Aorta (tissue), 5 donors: Measurements from ENCODE around the gene OR1C1. TPM values are rescaled to one million over a fixed set of nuclear protein-coding genes. Genes with fewer than 3 reads are reported as not detected.
"Not testable (repeated sequence)": the region's sequence is repeated elsewhere in the genome, so short reads cannot be mapped to it uniquely, and the experiment has no call there.

Source experiments
- ATAC-seq: fragments of 200-7000 bp; cut with Tn5 transposase; one replicate; pipeline ENCODE4 v1.9.1; 2022; ENCODE audit warnings: moderate library complexity; ENCODE audit not compliant: low FRiP score
- DNase-seq, 2 donors: peaks; one replicate each; pipeline ENCODE4 v3.0.0-alpha.2; 2020
- H3K27ac ChIP-seq, 2 donors: one replicate each; pipeline ENCODE4 v1.5.1; 2013; ENCODE audit warnings: low read length in 2 of 2, mild to moderate bottlenecking in 2 of 2, moderate library complexity in 2 of 2, control low read depth in 1 of 2, inconsistent platforms in 1 of 2, low read depth in 1 of 2
- H3K27me3 ChIP-seq, 2 donors: one replicate each; pipeline ENCODE4 v1.6.1; 2013; ENCODE audit warnings: control low read depth in 1 of 2, low read length in 1 of 2, mild to moderate bottlenecking in 1 of 2, moderate library complexity in 1 of 2; ENCODE audit not compliant: insufficient read depth in 2 of 2, control insufficient read depth in 1 of 2
- H3K36me3 ChIP-seq, 2 donors: one replicate each; pipeline ENCODE4 v1.6.1; 2013; ENCODE audit warnings: control low read depth in 1 of 2, low read length in 1 of 2, mild to moderate bottlenecking in 1 of 2; ENCODE audit not compliant: insufficient read depth in 2 of 2, control insufficient read depth in 1 of 2
- H3K4me1 ChIP-seq, 2 donors: one replicate each; pipeline ENCODE4 v1.6.1; 2013; ENCODE audit warnings: low read length in 2 of 2, control low read depth in 1 of 2, mild to moderate bottlenecking in 1 of 2, moderate library complexity in 1 of 2; ENCODE audit not compliant: insufficient read depth in 2 of 2, control insufficient read depth in 1 of 2
- H3K4me3 ChIP-seq, 2 donors: one replicate each; pipeline ENCODE4 v1.5.1; 2013; ENCODE audit warnings: low read length in 2 of 2, control low read depth in 1 of 2, mild to moderate bottlenecking in 1 of 2
- H3K9me3 ChIP-seq: one replicate; pipeline ENCODE4 v1.6.1; 2013; ENCODE audit warnings: mild to moderate bottlenecking, low read length; ENCODE audit not compliant: control insufficient read depth
- WGBS, 2 donors: extraction: QIAGEN DNeasy Blood & Tissue Kit; methylation state at CpG; one replicate each; pipeline ENCODE4 v1.1.7; 2013; 5-methylcytosine and 5-hydroxymethylcytosine counted together
- intact Hi-C, 2 donors: fragments of 100-400 bp; cut with DNase I; formaldehyde crosslinking; loops; one replicate each; pipeline versions ENCODE4 v1.14.2 to v1.15.0; 2022
- polyA plus RNA-seq, 2 donors: library from polyadenylated mRNA; stranded (reverse); fragments of 200-250 nt; gene quantifications; one replicate each; pipeline ENCODE4 v1.2.3, GENCODE V29; 2013
- total RNA-seq, 2 donors: library from RNA; stranded (reverse); fragmentation: NEBNext Ultra II Directional; extraction: Animal tissue kit (Norgen Biotek cat#: 25700); gene quantifications; one replicate each; pipeline ENCODE4 v1.2.1, GENCODE V29; 2021
- donor health status: healthy with polysubstance abuse.
- donor health status: Bipolar disorder and iron deficiency.
- donor health status: DM: no; HTN: no; CAD: no.
- donor health status: DM: no; HTN: no; CAD: no.
- donor health status: DM: yes; HTN: yes; CAD: no.

OR1C1 gene
- total and polyA plus RNA-seq, 4 donors, result not detected

- intact Hi-C loops, result no loop called here
- 67 to 70% methylated on average over 5 of the region's 5 CpGs for WGBS, 2 donors
Observed at GRCh38 chr1:247741756-247742155, 18.6 kb downstream of the OR1C1 start.

GRCh38 chr1:247740721-247741120, 19.6 kb downstream of the OR1C1 start:
- no peaks in the 10 kb centered on the region for H3K4me1 ChIP-seq
- DNase-seq (no peak), ATAC-seq (no peak)
- H3K36me3 ChIP-seq, result no peaks in the 10 kb centered on the region
- H3K27me3 ChIP-seq, result no peaks in the 10 kb centered on the region
- H3K9me3 ChIP-seq, result no peaks in the 10 kb centered on the region
- H3K27ac ChIP-seq, result no peak overlapping the region
- intact Hi-C loops, result no loop called here
- H3K4me3 ChIP-seq, result no peak overlapping the region
- WGBS, 2 donors, result 83 to 87% methylated on average over 2 of the region's 2 CpGs

More at GRCh38 chr1:247741756-247742155, 18.6 kb downstream of the OR1C1 start:
- no peak for DNase-seq
- Histone ChIP-seq H3K9me3 (no peaks in the 10 kb centered on the region), H3K36me3 (no peaks in the 10 kb centered on the region), H3K4me3 (no peak overlapping the region), H3K27ac (no peak overlapping the region), H3K4me1 (no peaks in the 10 kb centered on the region), H3K27me3 (no peaks in the 10 kb centered on the region)
- no peak for ATAC-seq

- H3K36me3 ChIP-seq, result no peaks in the 10 kb centered on the region
- WGBS, 2 donors, result 89 to 94% methylated on average over 1 of the region's 1 CpG
- H3K4me1 ChIP-seq, result no peaks in the 10 kb centered on the region
- DNase-seq (no peak), ATAC-seq (no peak)
- no peak within 1 kb of the TSS for H3K4me3 ChIP-seq
- no peak within 1 kb of the TSS for H3K27ac ChIP-seq
- H3K9me3 ChIP-seq, result no peaks in the 10 kb centered on the region
- H3K27me3 ChIP-seq, result no peaks in the 10 kb centered on the region
- intact Hi-C loops, result no loop called here
Observed at GRCh38 chr1:247738315-247738714, 22.0 kb downstream of the OR1C1 start, which contains the start of gene OR14K1. Gene OR14K1, plus strand, starts transcription at chr1:247738615. Its CDS starts 0 bp downstream, at chr1:247738615.

GRCh38 chr1:247721222-247721621, 39.1 kb downstream of the OR1C1 start:
- WGBS, 2 donors, result 86 to 93% methylated on average over 4 of the region's 4 CpGs
- DNase-seq (no peak), ATAC-seq (no peak)
- H3K36me3 ChIP-seq, result no peaks in the 10 kb centered on the region
- no peak overlapping the region for H3K4me3 ChIP-seq
- intact Hi-C loops, result no loop called here
- no peaks in the 10 kb centered on the region for H3K27me3 ChIP-seq
- H3K4me1 ChIP-seq, result no peaks in the 10 kb centered on the region
- no peak overlapping the region for H3K27ac ChIP-seq
- peaks cover 2% of the 10 kb centered on the region for H3K9me3 ChIP-seq

- no peaks in the 10 kb centered on the region for H3K4me1 ChIP-seq
- H3K36me3 ChIP-seq, result no peaks in the 10 kb centered on the region
- DNase-seq (no peak), ATAC-seq (no peak)
- no peaks in the 10 kb centered on the region for H3K27me3 ChIP-seq
- no peak within 1 kb of the TSS for H3K4me3 ChIP-seq
- H3K27ac ChIP-seq, result no peak within 1 kb of the TSS
- peaks cover 2% of the 10 kb centered on the region for H3K9me3 ChIP-seq
- WGBS, 2 donors, result 83 to 84% methylated on average over 3 of the region's 3 CpGs
- intact Hi-C loops, result no loop called here
Observed at GRCh38 chr1:247716546-247716945, 43.8 kb downstream of the OR1C1 start, which contains the start of gene OR6F1. Gene OR6F1, minus strand, starts transcription at chr1:247716646. Its CDS starts 3,891 bp downstream, at chr1:247712755.

GRCh38 chr1:247713753-247714152, 46.6 kb downstream of the OR1C1 start:
- DNase-seq (no peak), ATAC-seq (no peak)
- Histone ChIP-seq H3K4me1 (no peaks in the 10 kb centered on the region), H3K4me3 (no peak overlapping the region), H3K9me3 (peaks cover 1% of the 10 kb centered on the region), H3K36me3 (no peaks in the 10 kb centered on the region), H3K27ac (no peak overlapping the region), H3K27me3 (no peaks in the 10 kb centered on the region)
- intact Hi-C loops, result no loop called here
- WGBS, 2 donors, result 85 to 92% methylated on average over 7 of the region's 7 CpGs

GRCh38 chr1:247710681-247711080, 49.7 kb downstream of the OR1C1 start:
- H3K9me3 ChIP-seq, H3K4me1 ChIP-seq, H3K4me3 ChIP-seq, H3K27ac ChIP-seq, H3K27me3 ChIP-seq, intact Hi-C loops, H3K36me3 ChIP-seq, ATAC-seq, DNase-seq: not testable (repeated sequence)
- 86 to 92% methylated on average over 8 of the region's 8 CpGs for WGBS, 2 donors

Other genes starting within 250 kb of the OR1C1 start
- not detected for gene OR2C3, start 224.1 kb downstream of the OR1C1 start, total RNA-seq
- not detected for gene OR2C3, start 224.1 kb downstream of the OR1C1 start, polyA plus RNA-seq
- gene GCSAML, start 211.4 kb downstream of the OR1C1 start, total RNA-seq, result under 1 TPM; 0.06 to 0.81 TPM
- not detected for gene GCSAML, start 211.4 kb downstream of the OR1C1 start, polyA plus RNA-seq
- gene OR2G2, start 172.2 kb downstream of the OR1C1 start, total RNA-seq, result not detected
- not detected for gene OR2G2, start 172.2 kb downstream of the OR1C1 start, polyA plus RNA-seq
- gene OR2G3, start 155.0 kb downstream of the OR1C1 start, total RNA-seq, result not detected
- gene OR2G3, start 155.0 kb downstream of the OR1C1 start, polyA plus RNA-seq, result not detected
- gene OR13G1, start 80.8 kb downstream of the OR1C1 start, total RNA-seq, result not detected
- not detected for gene OR13G1, start 80.8 kb downstream of the OR1C1 start, polyA plus RNA-seq
- gene OR6F1, start 43.9 kb downstream of the OR1C1 start, total RNA-seq, result not detected
- gene OR6F1, start 43.9 kb downstream of the OR1C1 start, polyA plus RNA-seq, result not detected
- gene OR14K1, start 21.9 kb downstream of the OR1C1 start, total RNA-seq, result under 1 TPM; 0.42 to 0.62 TPM
- gene OR14K1, start 21.9 kb downstream of the OR1C1 start, polyA plus RNA-seq, result not detected
- not detected for gene OR14A2, start 12.4 kb downstream of the OR1C1 start, total RNA-seq
- not detected for gene OR14A2, start 12.4 kb downstream of the OR1C1 start, polyA plus RNA-seq
- not detected for gene OR14A16, start 63.6 kb upstream of the OR1C1 start, total RNA-seq
- not detected for gene OR14A16, start 63.6 kb upstream of the OR1C1 start, polyA plus RNA-seq
- gene OR11L1, start 81.3 kb upstream of the OR1C1 start, total RNA-seq, result not detected
- gene OR11L1, start 81.3 kb upstream of the OR1C1 start, polyA plus RNA-seq, result not detected
- gene TRIM58, start 96.6 kb upstream of the OR1C1 start, total RNA-seq, result 1 to 10 TPM; 1.3 to 3.2 TPM
- gene TRIM58, start 96.6 kb upstream of the OR1C1 start, polyA plus RNA-seq, result under 1 TPM in 1 of 2 donors, not detected in 1; 0.38 TPM
- under 1 TPM; 0.39 to 0.42 TPM for gene OR2W3, start 135.0 kb upstream of the OR1C1 start, total RNA-seq
- not detected for gene OR2W3, start 135.0 kb upstream of the OR1C1 start, polyA plus RNA-seq
- not detected for gene OR2T8, start 159.7 kb upstream of the OR1C1 start, total RNA-seq
- gene OR2T8, start 159.7 kb upstream of the OR1C1 start, polyA plus RNA-seq, result not detected
- gene OR2AJ1, start 164.3 kb upstream of the OR1C1 start, total RNA-seq, result not detected
- not detected for gene OR2AJ1, start 164.3 kb upstream of the OR1C1 start, polyA plus RNA-seq
- gene OR2L8, start 188.3 kb upstream of the OR1C1 start, total RNA-seq, result under 1 TPM in 1 of 2 donors, not detected in 1; 0.69 TPM
- not detected for gene OR2L8, start 188.3 kb upstream of the OR1C1 start, polyA plus RNA-seq
- gene OR2AK2, start 204.7 kb upstream of the OR1C1 start, total RNA-seq, result not detected
- gene OR2AK2, start 204.7 kb upstream of the OR1C1 start, polyA plus RNA-seq, result not detected